ENCODE measurements around the gene LAMTOR4. TPM values are rescaled to one million over a fixed set of nuclear protein-coding genes. Genes with fewer than 3 reads are reported as not detected.

LAMTOR4 gene
- total RNA-seq, 6 experiments from 2014 or later: 35.8 to 66.6 (median 44.9) TPM

DNA sequence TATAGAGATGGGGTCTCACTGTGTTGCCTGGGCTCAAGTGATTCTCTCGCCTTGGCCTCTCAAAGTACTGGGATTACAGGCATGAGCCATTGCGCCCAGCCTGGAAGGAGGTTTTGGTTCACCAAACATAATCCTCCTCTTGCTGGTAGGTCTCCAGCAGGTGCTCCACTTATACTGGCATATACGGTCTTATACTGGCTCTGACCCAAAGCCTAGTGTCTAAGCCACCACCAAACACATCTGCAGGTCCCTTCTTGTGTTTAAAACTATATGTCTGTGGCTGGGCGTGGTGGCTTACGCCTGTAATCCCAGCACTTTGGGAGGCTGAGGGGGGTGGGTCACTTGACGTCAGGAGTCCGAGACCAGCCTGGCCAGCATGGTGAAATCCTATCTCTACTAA, 16.6 kb upstream of the LAMTOR4 start:
- intact Hi-C loops (cut with DNase I): loop anchor here (10.0 kb wide), 1 partner anchor 93 kb away; no protein-coding TSS in a partner anchor
- Histone ChIP-seq H3K36me3 (no peaks in the 10 kb centered on the region), H3K27me3 (no peaks in the 10 kb centered on the region), H3K9me3 (no peaks in the 10 kb centered on the region), H3K4me1 (peaks cover 0 to 26% (median 0%) of the 10 kb centered on the region in 4 donors), H3K4me3 (peak overlapping the region in 1 of 3 donors; percentile 27), H3K27ac (no peak overlapping the region)
- WGBS (ENCODE audit: insufficient coverage, low coverage, low lambda C conversion rate, missing lambda C conversion rate): 45% methylated on average over 7 of the region's 7 CpGs
- no peak for DNase-seq
- TF ChIP-seq POLR2A (IDR thresholded peaks at IDR 0.05): no peak
- TF ChIP-seq, protein P1, sequence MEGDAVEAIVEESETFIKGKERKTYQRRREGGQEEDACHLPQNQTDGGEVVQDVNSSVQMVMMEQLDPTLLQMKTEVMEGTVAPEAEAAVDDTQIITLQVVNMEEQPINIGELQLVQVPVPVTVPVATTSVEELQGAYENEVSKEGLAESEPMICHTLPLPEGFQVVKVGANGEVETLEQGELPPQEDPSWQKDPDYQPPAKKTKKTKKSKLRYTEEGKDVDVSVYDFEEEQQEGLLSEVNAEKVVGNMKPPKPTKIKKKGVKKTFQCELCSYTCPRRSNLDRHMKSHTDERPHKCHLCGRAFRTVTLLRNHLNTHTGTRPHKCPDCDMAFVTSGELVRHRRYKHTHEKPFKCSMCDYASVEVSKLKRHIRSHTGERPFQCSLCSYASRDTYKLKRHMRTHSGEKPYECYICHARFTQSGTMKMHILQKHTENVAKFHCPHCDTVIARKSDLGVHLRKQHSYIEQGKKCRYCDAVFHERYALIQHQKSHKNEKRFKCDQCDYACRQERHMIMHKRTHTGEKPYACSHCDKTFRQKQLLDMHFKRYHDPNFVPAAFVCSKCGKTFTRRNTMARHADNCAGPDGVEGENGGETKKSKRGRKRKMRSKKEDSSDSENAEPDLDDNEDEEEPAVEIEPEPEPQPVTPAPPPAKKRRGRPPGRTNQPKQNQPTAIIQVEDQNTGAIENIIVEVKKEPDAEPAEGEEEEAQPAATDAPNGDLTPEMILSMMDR (IDR thresholded peaks at IDR 0.05): no peak
- no peak for ATAC-seq

DNA sequence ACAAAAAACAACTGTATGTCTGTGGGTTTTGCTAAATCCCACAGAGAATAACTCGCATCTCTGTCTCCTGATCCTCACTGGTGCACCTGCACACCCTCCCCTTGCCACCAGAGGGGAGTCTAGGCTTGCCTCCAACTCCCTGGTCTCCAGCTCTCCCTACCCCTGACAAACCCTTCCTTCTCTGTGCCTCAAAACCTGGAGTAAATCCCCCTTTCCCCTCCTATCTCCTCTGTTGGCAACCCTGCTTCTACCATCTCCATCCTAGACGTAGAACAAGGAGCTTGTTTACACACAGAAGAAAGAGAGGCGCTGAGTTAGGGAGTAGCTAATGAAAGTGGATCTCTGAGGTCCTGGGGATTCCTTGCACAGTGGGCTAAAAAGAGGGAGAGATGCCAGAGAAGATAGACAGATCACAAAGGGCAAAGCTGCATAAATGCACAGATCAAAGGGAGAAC, 16.0 kb upstream of the LAMTOR4 start:
- intact Hi-C loops (cut with DNase I): loop anchor here (10.0 kb wide), 1 partner anchor 92 kb away; no protein-coding TSS in a partner anchor
- peak; percentile 77 to 83 (median 78) for ATAC-seq
- WGBS (ENCODE audit: insufficient coverage, low coverage, low lambda C conversion rate, missing lambda C conversion rate): 21% methylated on average over 3 of the region's 3 CpGs
- H3K4me1 ChIP-seq: peaks cover 0 to 26% (median 0%) of the 10 kb centered on the region in 4 donors
- no peaks in the 10 kb centered on the region for H3K9me3 ChIP-seq
- TF ChIP-seq POLR2A (IDR thresholded peaks at IDR 0.05): no peak
- TF ChIP-seq, protein P1 (IDR thresholded peaks at IDR 0.05): peak; percentile 84 to 85 (median 84)
- H3K27me3 ChIP-seq: no peaks in the 10 kb centered on the region
- H3K36me3 ChIP-seq: no peaks in the 10 kb centered on the region
- H3K4me3 ChIP-seq: no peak overlapping the region
- H3K27ac ChIP-seq: no peak overlapping the region
- peak in 2 of 3 donors; percentile 67 to 68 for DNase-seq

DNA sequence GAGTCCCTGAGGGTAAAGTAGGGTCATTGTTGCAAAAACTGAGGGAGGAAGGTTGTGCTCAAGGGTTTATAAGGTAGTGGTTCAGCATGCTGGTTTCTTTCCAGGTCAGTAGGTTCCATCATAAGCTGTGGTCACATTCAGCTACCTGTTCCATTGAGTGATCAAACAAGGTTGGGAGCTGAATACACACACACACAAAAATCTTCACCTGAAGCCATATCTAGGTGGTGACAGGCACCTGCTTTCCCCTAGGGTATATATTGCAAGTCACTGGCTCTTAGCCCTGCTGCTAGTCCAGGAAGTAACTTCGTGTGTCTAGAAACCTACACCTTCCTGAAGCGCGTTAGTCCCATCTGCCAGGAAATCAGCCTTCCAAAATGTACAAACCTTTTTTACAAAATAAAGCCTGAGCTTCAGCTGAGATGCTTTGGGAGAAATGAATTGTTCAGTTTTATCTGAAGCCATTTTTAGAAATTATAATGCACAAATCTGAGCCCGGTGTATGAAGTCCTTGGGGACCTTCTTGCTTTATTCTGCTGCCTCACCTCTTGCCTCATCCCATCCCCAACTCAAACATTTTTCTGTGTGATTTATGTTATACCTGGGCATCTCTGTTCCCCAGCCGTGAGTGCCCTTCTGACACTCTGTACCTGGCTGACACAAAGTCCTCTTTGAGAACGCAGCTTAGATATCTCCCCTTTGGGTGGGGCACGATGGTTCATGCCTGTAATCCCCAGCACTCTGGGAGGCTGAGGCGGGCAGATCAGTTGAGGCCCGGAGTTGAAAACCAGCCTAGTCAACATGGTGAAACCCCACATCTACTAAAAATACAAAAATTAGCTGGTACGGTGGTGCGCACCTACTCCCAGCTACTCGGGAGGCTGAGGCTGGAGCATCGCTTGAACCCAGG, 10.6 kb upstream of the LAMTOR4 start:
- no peak overlapping the region for H3K27ac ChIP-seq
- H3K36me3 ChIP-seq: no peaks in the 10 kb centered on the region
- H3K27me3 ChIP-seq: no peaks in the 10 kb centered on the region
- WGBS (ENCODE audit: insufficient coverage, low coverage, low lambda C conversion rate, missing lambda C conversion rate): 77% methylated on average over 13 of the region's 13 CpGs
- DNase-seq: no peak
- H3K4me3 ChIP-seq: no peak overlapping the region
- intact Hi-C loops (cut with DNase I): loop anchor here (10.0 kb wide), 1 partner anchor 87 kb away; no protein-coding TSS in a partner anchor
- TF ChIP-seq, protein P1 (IDR thresholded peaks at IDR 0.05): no peak
- no peak for TF ChIP-seq POLR2A (IDR thresholded peaks at IDR 0.05)
- no peak for ATAC-seq
- no peaks in the 10 kb centered on the region for H3K9me3 ChIP-seq
- peaks cover 0 to 17% (median 0%) of the 10 kb centered on the region in 4 donors for H3K4me1 ChIP-seq

DNA sequence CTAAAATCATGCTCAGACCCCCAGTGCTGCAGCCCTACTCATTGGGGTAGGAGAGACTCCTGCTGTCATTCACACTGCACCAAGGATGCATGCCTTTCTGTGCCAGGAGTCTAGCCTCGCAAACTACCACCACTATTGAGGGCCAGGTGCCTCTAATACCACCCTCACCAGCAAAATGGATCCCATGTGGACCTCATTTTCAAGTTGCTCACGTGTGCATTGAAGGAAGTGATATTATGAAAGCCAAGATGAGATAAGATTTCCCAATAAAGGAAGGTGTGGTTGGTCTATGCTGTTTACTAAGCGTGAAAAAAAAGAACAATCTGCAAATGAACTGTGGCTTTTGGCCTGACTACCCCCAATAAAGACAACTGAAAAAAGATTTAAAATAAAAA, 7.2 kb upstream of the LAMTOR4 start:
- Histone ChIP-seq H3K27ac (no peak overlapping the region), H3K4me3 (no peak overlapping the region), H3K4me1 (peaks cover 0 to 20% (median 0%) of the 10 kb centered on the region in 4 donors), H3K36me3 (no peaks in the 10 kb centered on the region), H3K27me3 (no peaks in the 10 kb centered on the region), H3K9me3 (no peaks in the 10 kb centered on the region)
- intact Hi-C loops (cut with DNase I): no loop called here
- ATAC-seq (peak in 2 of 4 donors; percentile 28 to 47), DNase-seq (no peak)
- TF ChIP-seq POLR2A (IDR thresholded peaks at IDR 0.05): no peak
- TF ChIP-seq, protein P1 (IDR thresholded peaks at IDR 0.05): no peak
- 48% methylated on average over 3 of the region's 3 CpGs for WGBS (ENCODE audit: insufficient coverage, low coverage, low lambda C conversion rate, missing lambda C conversion rate)
